NCI-H1105 (cell line): ENCODE data around the gene TRAIP.

ENCODE experiments used
- DNase-seq: peaks from one replicate; lab custom pipeline; 2025; lab: John Stamatoyannopoulos, UW

The TRAIP gene

GRCh38 chr3:49873623-49874022 lies 17.3 kb upstream of the TRAIP start:
- no peak for DNase-seq

GRCh38 chr3:49872801-49873281 lies 16.5 kb upstream of the TRAIP start:
- no peak for DNase-seq

- no peak for DNase-seq
Measured at GRCh38 chr3:49871531-49872153, 15.3 kb upstream of the TRAIP start.

GRCh38 chr3:49869525-49870126 lies 13.3 kb upstream of the TRAIP start, which contains the start of gene CAMKV:
TSS of gene CAMKV (minus strand) at chr3:49869906. CDS start at chr3:49862388, 7,518 bp downstream.
- DNase-seq, result no peak

- no peak for DNase-seq
Measured at GRCh38 chr3:49868862-49869466, 12.6 kb upstream of the TRAIP start.

- DNase-seq, result no peak
Measured at GRCh38 chr3:49867871-49868321, 11.5 kb upstream of the TRAIP start.

GRCh38 chr3:49867400-49867799 lies 11.0 kb upstream of the TRAIP start:
- no peak for DNase-seq

GRCh38 chr3:49865198-49865784 lies 8.9 kb upstream of the TRAIP start:
- no peak for DNase-seq

GRCh38 chr3:49864505-49864904 lies 8.1 kb upstream of the TRAIP start:
- no peak for DNase-seq

GRCh38 chr3:49859576-49860305 lies 3.4 kb upstream of the TRAIP start:
- DNase-seq, result no peak

GRCh38 chr3:49855662-49856061 lies 702 bp downstream of the TRAIP start:
- DNase-seq, result no peak

GRCh38 chr3:49845694-49846093 lies 10.7 kb downstream of the TRAIP start:
- DNase-seq, result no peak

- no peak for DNase-seq
Measured at GRCh38 chr3:49844464-49845183, 11.7 kb downstream of the TRAIP start.

- no peak for DNase-seq
Measured at GRCh38 chr3:49842843-49843517, 13.4 kb downstream of the TRAIP start.

GRCh38 chr3:49841806-49842205 lies 14.6 kb downstream of the TRAIP start:
- no peak for DNase-seq

GRCh38 chr3:49841126-49841696 lies 15.2 kb downstream of the TRAIP start:
- no peak for DNase-seq

GRCh38 chr3:49840388-49840787 lies 16.0 kb downstream of the TRAIP start:
- DNase-seq, result no peak

- peak; percentile 30 for DNase-seq
Measured at GRCh38 chr3:49839193-49839809, 17.1 kb downstream of the TRAIP start.

- no peak for DNase-seq
Measured at GRCh38 chr3:49831341-49831740, 25.0 kb downstream of the TRAIP start.

- no peak for DNase-seq
Measured at GRCh38 chr3:49826016-49826415, 30.3 kb downstream of the TRAIP start.
